ENCODE data around the gene ATE1.

The ATE1 gene

GRCh38 chr10:121734589-121735045, 193.2 kb downstream of the ATE1 start:
- Histone ChIP-seq H3K36me3 (replicated peaks; ENCODE audit: low read depth, low read length) (no peaks in the 10 kb centered on the region), H3K79me2 (ENCODE audit: low read length) (no peaks in the 10 kb centered on the region), H3K4me3 (ENCODE audit: low read length) (no peak overlapping the region), H4K20me1 (ENCODE audit: insufficient read depth, low read length) (no peaks in the 10 kb centered on the region), H3K4me1 (ENCODE audit: low read length) (no peaks in the 10 kb centered on the region), H3K9ac (ENCODE audit: low read length) (no peak overlapping the region), H2AFZ (ENCODE audit: low read depth, low read length) (no peak overlapping the region), H3K27ac (ENCODE audit: low read length) (no peak overlapping the region), H3K4me2 (ENCODE audit: low read length) (no peak overlapping the region), H3K9me3 (ENCODE audit: insufficient read depth, low read length) (no peaks in the 10 kb centered on the region), H3K27me3 (ENCODE audit: low read depth, low read length) (no peaks in the 10 kb centered on the region)
- TF ChIP-seq CTCF (IDR thresholded peaks at IDR 0.05; ENCODE audit: low read depth, low read length) (peak; percentile 51), EZH2phosphoT487 (IDR thresholded peaks at IDR 0.05; ENCODE audit: low read depth) (no peak)

- H3K79me2 ChIP-seq (ENCODE audit: low read length): no peaks in the 10 kb centered on the region
- H3K9me3 ChIP-seq (ENCODE audit: insufficient read depth, low read length): no peaks in the 10 kb centered on the region
- no peak overlapping the region for H3K27ac ChIP-seq (ENCODE audit: low read length)
- no peak overlapping the region for H2AFZ ChIP-seq (ENCODE audit: low read depth, low read length)
- no peak for TF ChIP-seq EZH2phosphoT487 (IDR thresholded peaks at IDR 0.05; ENCODE audit: low read depth)
- no peak for TF ChIP-seq CTCF (IDR thresholded peaks at IDR 0.05; ENCODE audit: low read depth, low read length)
- H3K9ac ChIP-seq (ENCODE audit: low read length): no peak overlapping the region
- no peak overlapping the region for H3K4me2 ChIP-seq (ENCODE audit: low read length)
- no peaks in the 10 kb centered on the region for H4K20me1 ChIP-seq (ENCODE audit: insufficient read depth, low read length)
- H3K4me3 ChIP-seq (ENCODE audit: low read length): no peak overlapping the region
- no peaks in the 10 kb centered on the region for H3K4me1 ChIP-seq (ENCODE audit: low read length)
- H3K36me3 ChIP-seq (replicated peaks; ENCODE audit: low read depth, low read length): no peaks in the 10 kb centered on the region
- H3K27me3 ChIP-seq (ENCODE audit: low read depth, low read length): no peaks in the 10 kb centered on the region
Observed at GRCh38 chr10:121732656-121733445, 195.0 kb downstream of the ATE1 start.

- no peak overlapping the region for H3K27ac ChIP-seq (ENCODE audit: low read length)
- no peak overlapping the region for H3K4me3 ChIP-seq (ENCODE audit: low read length)
- no peak for TF ChIP-seq CTCF (IDR thresholded peaks at IDR 0.05; ENCODE audit: low read depth, low read length)
- no peak for TF ChIP-seq EZH2phosphoT487 (IDR thresholded peaks at IDR 0.05; ENCODE audit: low read depth)
- no peaks in the 10 kb centered on the region for H3K79me2 ChIP-seq (ENCODE audit: low read length)
- H3K9me3 ChIP-seq (ENCODE audit: insufficient read depth, low read length): no peaks in the 10 kb centered on the region
- H2AFZ ChIP-seq (ENCODE audit: low read depth, low read length): no peak overlapping the region
- H3K9ac ChIP-seq (ENCODE audit: low read length): no peak overlapping the region
- H3K4me2 ChIP-seq (ENCODE audit: low read length): no peak overlapping the region
- no peaks in the 10 kb centered on the region for H4K20me1 ChIP-seq (ENCODE audit: insufficient read depth, low read length)
- H3K4me1 ChIP-seq (ENCODE audit: low read length): no peaks in the 10 kb centered on the region
- no peaks in the 10 kb centered on the region for H3K27me3 ChIP-seq (ENCODE audit: low read depth, low read length)
- no peaks in the 10 kb centered on the region for H3K36me3 ChIP-seq (replicated peaks; ENCODE audit: low read depth, low read length)
Observed at GRCh38 chr10:121732172-121732571, 195.7 kb downstream of the ATE1 start.

GRCh38 chr10:121724282-121724681, 203.5 kb downstream of the ATE1 start:
- TF ChIP-seq CTCF (IDR thresholded peaks at IDR 0.05; ENCODE audit: low read depth, low read length) (no peak), EZH2phosphoT487 (IDR thresholded peaks at IDR 0.05; ENCODE audit: low read depth) (no peak)
- Histone ChIP-seq H3K9me3 (ENCODE audit: insufficient read depth, low read length) (no peaks in the 10 kb centered on the region), H3K27ac (ENCODE audit: low read length) (no peak overlapping the region), H3K4me1 (ENCODE audit: low read length) (no peaks in the 10 kb centered on the region), H3K4me2 (ENCODE audit: low read length) (no peak overlapping the region), H3K9ac (ENCODE audit: low read length) (no peak overlapping the region), H4K20me1 (ENCODE audit: insufficient read depth, low read length) (no peaks in the 10 kb centered on the region), H3K79me2 (ENCODE audit: low read length) (no peaks in the 10 kb centered on the region), H3K27me3 (ENCODE audit: low read depth, low read length) (no peaks in the 10 kb centered on the region), H3K36me3 (replicated peaks; ENCODE audit: low read depth, low read length) (no peaks in the 10 kb centered on the region), H2AFZ (ENCODE audit: low read depth, low read length) (no peak overlapping the region), H3K4me3 (ENCODE audit: low read length) (no peak overlapping the region)
